GM19025 (cell line): ENCODE data around the gene HTR1B.

Source experiments
- ATAC-seq: cut with Tn5 transposase; IDR thresholded peaks from one replicate; pipeline ENCODE4 v1.9.1; 2021; ENCODE audit warnings: mild to moderate bottlenecking, low read depth, moderate library complexity; ENCODE audit not compliant: unreplicated experiment

The HTR1B gene

GRCh38 chr6:77463308-77463860, at the start of gene HTR1B:
TSS of gene HTR1B (minus strand) at chr6:77463491. CDS start at chr6:77463403, 88 bp downstream.
- ATAC-seq = no peak

- no peak for ATAC-seq
Observed at GRCh38 chr6:77512554-77512953, 49.3 kb upstream of the HTR1B start.

DNA sequence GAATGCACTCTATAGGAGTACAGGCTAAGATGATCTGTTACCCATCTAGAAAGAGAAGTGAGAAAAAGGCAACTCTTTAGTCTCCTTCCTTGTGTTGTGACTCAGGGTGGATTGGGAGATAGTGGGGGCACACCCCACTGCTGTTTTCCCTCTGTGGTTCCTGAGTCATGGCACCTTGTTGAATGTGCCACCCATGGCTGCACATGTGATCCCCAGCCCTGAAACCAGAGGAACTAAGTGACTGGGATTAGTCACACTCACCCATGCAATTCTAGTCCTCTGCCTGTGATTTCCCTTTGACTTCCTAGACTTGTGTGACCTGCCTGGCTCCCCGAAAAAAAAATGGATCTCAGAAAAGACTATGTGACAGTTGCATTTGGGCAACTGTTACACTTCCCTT, 48.6 kb upstream of the HTR1B start:
- ATAC-seq = no peak

DNA sequence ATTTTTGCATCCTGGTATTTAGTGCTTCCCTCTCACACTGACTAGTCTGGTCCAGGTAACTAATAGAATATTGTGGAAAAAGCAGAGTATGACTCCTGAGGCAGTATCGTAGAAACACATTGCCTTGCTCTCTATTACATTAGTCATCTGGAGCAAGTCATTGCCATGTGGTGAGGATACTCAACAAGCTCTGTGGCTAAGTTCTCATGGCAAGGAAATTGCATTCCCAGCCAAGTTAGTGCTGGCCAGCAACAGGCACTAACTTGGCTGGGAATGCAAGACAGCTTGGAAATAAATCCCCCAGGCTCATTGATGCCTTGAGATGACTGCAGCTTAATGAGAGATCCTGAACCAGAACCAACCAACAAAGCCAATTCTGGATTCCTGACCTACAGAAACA, 39.7 kb upstream of the HTR1B start:
- ATAC-seq = no peak

DNA sequence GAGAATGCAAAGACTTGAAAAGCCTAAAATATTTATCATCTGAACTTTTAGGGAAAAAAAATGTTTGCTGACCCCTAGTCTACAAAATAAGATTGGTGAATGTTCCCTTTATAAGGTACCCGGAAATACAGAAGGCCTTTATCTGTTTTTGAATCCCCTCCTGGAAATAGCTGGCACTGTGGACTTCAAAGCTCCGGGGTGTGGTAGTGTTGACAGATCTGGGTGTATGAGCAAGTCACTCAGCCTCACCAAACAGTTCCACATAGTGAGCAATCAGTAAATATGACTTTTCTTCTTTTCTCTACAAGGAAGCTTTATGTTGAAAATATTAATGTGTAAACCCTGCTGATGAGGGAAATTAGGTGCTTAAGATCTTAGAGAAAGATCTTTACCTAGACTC, 29.2 kb upstream of the HTR1B start:
- ATAC-seq = no peak

DNA sequence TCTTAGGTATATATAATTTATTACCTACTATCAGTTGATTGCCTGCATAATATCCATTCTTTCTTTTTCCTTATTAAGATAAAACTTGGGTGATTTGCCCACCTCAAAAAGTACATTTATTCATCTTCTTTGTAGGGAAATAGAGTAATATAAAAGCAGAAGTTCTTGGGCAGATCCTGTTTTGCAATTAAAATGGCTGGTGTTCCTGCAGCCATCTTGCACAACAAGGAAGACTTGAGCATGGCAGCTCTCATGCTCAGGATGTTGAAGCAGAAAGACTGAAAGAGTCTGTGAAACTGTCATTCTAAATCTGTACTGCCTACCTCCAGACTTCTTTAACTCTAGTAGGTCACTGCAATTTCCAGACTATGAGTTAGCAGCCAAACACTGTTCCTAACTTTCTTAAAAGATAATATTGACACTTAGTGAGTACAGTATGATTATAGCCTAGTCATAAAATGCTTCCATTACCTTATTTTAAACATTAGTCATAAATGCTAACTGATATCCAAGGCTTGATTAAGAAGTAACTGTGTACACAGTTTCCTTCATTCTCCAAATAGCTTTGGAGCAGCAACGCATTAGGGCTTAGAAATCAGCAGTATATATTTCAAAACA, 24.6 kb upstream of the HTR1B start:
- ATAC-seq = no peak

- no peak for ATAC-seq
Observed at GRCh38 chr6:77482981-77483380, 19.7 kb upstream of the HTR1B start.

DNA sequence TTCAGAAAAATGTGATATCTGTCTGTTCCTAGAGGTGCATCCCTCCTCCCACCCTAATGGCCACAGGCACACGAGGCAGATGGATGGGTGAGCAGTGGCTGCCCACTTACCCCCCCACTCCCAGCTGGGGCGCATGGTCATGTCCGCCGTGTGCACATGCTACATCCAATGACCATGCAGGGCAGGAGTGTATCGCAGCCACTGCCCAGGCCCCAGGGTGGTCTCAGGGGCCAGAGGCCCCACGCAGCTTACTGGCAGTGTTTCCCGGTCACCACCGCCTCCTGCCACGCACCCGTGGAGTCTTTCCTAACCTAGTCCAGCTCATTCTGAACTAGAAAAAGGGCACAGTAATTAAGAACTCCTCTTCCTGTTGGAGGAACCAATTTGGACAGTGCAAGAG, 11.7 kb upstream of the HTR1B start:
- ATAC-seq = no peak

DNA sequence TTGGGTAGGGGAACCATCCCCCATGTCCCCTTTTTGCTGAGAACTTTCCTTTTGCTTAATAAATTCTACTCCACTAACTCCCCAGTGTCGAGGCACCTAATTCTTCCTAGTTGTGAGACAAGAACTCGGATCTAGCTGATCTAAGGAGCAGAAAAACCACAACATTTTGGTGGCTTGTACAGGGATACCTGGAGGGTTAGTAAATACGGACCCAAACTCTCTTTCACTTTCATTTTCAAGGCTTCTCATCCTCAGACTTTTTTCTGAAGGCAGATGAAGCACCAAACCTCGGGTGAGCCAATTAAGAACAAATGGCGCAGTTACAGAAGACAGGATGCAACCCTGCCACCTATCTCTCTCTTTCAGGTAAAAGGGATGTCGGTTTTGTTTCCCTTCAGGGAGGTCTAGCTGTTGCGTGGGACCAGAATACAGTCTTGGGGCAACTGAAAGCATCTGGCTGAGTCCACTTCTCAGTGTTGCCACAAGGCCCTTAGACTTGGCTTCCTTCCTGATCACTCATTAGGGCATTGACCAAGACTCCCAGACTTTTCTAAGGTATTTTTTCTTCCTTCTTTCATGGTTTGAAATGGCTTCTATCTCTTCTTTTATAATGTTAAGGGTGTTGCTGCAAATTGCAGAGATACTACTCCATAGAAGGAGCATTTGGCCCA, 11.1 kb upstream of the HTR1B start:
- no peak for ATAC-seq

GRCh38 chr6:77470983-77471382, 7.7 kb upstream of the HTR1B start:
- no peak for ATAC-seq

DNA sequence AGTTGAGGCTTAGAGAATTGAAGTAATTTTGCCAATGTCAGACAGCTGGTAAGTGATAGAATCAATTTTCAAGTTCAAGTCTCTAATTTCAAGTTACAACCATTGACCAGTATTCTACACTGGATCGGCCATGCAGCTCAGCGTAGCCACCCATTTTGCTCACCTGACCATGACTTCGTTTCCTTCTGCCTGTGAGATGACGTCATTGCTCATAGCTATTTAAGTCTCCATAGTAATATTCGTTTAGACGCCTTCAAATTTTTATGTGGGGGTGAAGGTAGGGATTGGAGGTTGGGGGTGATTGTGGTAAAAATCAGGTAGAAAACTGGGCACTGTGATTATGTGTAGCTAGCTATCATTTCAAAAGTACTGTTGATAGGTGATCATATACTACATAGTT, 5.6 kb upstream of the HTR1B start:
- no peak for ATAC-seq

GRCh38 chr6:77466451-77467437, 3.5 kb upstream of the HTR1B start:
- peak; percentile 48 for ATAC-seq

DNA sequence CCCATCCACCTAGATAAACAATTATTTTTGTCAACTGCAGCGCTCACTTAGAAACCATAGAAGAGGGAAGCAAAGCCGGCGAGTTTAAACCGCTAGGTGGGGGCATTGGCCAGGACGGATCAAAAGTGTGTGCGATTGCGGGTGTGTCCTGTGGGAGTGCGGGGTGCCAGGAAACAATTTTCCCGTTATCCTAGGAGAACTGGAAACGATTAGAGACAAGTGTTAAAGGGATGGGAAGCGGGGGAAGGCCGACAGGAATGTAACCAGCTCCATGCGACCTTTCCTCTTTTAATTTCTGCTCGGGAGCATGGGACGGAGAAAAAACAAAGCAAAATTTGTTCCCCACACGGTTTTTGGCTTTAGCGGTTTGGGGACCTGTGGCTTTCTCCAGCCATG, 2.8 kb upstream of the HTR1B start:
- peak; percentile 65 for ATAC-seq

DNA sequence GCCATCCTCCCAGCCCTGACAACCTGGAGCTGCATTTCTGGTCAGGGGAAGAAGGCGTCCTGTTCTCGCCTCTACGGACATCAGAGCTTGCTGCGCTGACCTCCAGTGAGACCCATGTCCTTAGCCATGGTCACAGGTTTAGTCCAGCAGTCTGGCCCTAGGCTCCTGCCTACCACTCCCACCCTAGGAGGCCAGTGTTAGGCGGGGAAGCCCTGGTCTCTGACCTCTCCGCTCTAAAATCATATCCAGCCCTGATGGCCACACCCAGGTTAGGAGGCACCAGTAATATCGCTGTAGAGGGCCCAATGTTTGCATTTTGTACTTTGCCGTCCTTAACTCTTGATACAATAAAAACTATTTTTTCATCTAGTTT, 1.2 kb upstream of the HTR1B start:
- no peak for ATAC-seq

GRCh38 chr6:77463861-77464494, 687 bp upstream of the HTR1B start:
- no peak for ATAC-seq

DNA sequence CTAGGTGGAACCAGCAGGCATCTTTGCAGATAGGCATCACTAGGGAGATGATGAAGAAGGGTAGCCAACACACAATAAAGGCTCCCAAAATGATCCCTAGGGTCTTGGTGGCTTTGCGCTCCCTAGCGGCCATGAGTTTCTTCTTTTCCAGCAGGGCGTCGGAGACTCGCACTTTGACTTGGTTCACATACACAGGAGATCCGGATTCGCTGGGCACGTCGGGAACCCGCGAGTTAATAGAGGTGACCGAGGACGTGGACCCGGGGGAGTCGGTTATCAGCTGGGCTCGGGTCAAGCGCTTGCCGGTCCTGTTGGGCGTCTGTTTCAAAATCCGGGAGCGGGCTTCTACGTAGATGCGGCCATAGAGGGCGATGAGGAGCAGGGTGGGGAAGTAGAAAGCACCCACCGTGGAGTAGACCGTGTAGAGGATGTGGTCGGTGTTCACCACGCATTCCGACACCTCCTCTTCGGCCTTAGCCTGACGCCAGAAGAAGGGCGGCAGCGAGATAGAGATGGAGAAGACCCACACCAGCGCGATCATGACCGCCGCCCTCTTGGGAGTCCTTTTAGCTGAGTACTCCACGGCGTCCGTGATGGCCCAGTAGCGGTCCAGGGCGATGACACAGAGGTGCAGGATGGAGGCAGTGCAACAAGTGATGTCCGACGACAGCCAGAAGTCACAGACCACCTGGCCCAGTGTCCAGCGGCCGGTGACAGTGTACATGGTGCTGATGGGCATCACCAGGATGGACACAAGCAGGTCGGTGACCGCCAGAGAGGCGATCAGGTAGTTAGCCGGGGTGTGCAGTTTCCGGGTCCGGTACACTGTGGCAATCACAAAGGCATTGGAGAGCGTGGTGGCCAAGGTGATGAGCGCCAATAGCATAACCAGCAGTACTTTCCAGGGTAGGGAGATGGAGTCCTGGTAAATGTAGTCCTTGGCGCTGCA, 658 bp downstream of the HTR1B start:
- no peak for ATAC-seq

GRCh38 chr6:77461796-77462195, 1.5 kb downstream of the HTR1B start:
- no peak for ATAC-seq

GRCh38 chr6:77458421-77458820, 4.9 kb downstream of the HTR1B start:
- no peak for ATAC-seq

DNA sequence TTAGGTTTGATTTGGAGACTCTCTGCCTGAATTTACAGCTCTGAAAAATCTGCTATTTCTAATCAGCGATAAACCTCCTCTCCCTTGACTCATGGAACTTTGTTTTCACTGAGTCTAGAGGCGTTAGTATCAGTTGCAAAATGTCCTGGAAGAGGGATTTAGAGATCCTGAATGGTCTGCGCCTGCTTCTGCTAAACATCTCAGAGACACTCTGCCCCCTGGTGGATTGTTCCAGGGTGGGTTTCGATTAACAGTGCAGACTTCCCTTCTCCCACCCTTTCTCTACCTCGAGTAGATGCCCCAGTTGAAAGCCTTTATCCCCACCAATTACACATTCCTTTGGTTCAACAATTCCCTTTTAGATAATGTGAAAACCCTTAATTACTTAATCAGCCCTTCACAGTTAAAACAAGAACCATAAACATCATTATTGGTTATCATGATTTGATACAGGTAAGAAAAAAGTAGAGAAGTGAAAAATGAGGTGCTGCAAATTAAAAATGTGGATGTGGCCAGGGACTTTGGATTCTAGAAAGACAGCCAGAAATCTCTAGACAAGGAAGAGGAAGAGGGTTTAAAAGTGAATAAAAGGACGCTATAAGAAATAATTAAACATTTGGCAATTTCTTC, 5.5 kb downstream of the HTR1B start:
- ATAC-seq = no peak
